ENCODE data around the gene ZNF366.

DNA sequence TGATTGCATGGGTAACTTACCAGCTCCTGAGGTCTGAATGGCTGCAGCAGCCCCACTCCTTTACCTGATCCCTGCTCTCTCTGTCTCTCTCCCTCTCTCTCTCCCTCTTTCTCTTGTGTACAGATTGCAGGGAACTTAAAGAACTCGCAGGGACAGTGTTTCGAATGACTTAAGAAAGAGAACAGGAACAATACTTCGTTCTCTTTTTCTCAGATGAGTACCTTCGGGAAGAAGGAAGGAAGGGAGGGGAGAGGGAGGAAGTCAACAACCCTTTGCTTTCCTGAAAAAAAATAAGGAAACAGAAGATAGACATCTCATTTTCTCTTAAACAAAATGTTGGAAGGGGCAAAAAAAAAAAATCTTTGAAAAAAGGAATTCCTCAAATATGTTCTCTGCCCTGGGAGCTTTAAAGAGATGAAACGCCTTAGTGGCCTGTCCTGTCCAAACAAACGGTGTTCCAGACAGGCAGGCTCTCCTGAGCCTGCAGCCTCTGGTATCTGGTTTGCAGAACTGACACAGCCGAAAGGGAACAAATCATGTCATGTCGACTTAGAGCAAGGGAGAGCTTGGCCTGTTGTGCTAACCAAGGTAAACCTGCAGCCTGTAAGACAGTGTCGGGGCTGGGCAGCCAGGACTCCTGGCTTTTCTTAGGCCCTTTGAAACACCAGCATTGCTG lies at the start of gene ZNF366:
- TF ChIP-seq CTCF (conservative IDR thresholded peaks at IDR 0.05): no peak
- no peak for TF ChIP-seq EZH2 (IDR thresholded peaks at IDR 0.05; ENCODE audit: low read depth)
